ENCODE results near the gene TMEM213.

DNA sequence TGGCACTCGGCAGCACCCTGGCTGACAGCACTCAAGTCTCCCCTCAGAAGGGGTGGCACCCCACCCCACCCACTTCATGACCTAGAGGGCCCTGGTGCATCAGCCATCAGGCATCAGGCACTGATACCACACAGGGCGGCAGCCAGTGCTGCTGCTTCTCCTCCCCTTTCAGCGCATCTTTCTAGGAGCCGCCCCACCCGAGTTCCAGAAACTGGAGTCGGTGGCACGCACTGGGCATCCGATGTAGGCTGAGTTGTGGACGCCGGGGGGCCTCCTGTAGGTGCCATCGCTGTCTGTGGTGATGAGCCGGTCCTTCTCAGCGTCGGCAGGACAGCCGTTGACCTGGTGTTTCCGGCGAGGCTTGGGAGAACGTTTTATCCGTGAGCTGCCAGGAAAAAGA is 70.0 kb downstream of the TMEM213 start:
- TF ChIP-seq CTCF (IDR thresholded peaks at IDR 0.05), result no peak
- no peak for TF ChIP-seq POLR2A (IDR thresholded peaks at IDR 0.05; ENCODE audit: low read depth)

Measured in esophagus muscularis mucosa (tissue), 3 donors.